Activated CD4-positive, alpha-beta T cell treated with anti-CD3 and anti-CD28 coated beads for 1 hour (primary cell): ENCODE measurements around the gene DPP10.

Experiments used
- DNase-seq: peaks from one replicate; pipeline ENCODE4 v3.0.0-alpha.2; 2020

Gene DPP10

DNA sequence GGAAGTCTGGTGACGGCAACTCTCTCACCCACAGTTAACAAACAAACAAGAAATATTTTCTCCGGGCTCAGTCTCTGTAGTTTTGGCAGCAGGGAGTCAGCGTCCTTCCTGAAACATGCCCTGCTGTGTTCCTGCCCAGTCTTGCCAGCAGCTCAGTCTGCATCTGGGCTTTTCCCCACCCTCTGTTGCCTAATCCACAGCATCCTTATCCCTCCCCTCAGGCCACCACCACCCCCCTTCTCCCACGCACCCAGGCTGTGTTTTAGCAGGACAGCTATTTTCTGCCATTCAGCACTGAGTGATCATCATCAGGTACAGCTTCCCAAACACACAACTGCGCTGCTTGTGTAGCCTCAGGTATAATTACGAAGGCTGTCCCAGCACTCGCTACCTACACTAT, 168.2 kb downstream of the DPP10 start:
- no peak for DNase-seq

DNA sequence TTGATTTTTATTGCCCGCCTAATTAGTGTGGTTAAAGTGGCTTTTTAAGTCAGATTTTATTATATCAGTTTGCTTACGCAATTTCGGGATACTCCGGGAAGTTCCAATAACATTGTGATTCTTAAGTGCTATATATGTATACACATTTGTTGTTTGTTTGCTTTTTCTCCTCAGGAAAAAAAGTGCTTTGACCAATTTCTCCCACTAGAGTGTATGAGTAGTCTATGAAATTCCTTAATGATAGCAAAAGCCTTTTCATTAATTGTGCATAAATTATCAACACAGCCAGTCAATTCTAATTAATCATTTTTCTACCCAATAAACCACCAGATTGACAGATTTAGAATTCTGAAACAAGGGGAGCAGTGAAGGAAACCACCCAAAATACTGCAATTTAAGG, 172.2 kb downstream of the DPP10 start:
- DNase-seq, result no peak

GRCh38 chr2:114628481-114628880, 186.0 kb downstream of the DPP10 start:
- DNase-seq, result no peak

- DNase-seq, result no peak
These were observed 188.7 kb downstream of the DPP10 start for GRCh38 chr2:114631146-114631545.

GRCh38 chr2:114642166-114642770, 199.8 kb downstream of the DPP10 start:
- no peak for DNase-seq

- no peak for DNase-seq
These were observed 200.6 kb downstream of the DPP10 start for GRCh38 chr2:114642988-114643553.

DNA sequence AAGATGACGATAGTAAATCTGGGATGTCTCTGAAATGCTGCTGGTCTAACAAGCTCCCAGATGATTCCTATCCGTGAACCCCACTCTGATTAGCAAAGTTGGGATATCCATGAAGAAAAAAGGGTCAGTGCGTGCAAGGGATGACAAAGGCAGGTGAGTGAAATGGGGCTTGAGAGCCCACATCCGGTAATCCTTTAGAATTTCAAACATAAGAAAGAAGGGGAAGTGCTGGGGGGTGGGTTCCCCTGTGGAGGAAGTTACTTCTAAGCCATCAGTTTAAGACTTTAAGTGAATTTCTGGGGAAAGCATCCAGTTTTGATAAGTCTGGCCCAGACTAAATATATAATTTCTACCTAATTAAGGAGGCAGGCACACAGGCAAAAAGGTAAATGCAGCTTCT, 209.5 kb downstream of the DPP10 start:
- no peak for DNase-seq

GRCh38 chr2:114659880-114660279, 217.4 kb downstream of the DPP10 start:
- no peak for DNase-seq

DNA sequence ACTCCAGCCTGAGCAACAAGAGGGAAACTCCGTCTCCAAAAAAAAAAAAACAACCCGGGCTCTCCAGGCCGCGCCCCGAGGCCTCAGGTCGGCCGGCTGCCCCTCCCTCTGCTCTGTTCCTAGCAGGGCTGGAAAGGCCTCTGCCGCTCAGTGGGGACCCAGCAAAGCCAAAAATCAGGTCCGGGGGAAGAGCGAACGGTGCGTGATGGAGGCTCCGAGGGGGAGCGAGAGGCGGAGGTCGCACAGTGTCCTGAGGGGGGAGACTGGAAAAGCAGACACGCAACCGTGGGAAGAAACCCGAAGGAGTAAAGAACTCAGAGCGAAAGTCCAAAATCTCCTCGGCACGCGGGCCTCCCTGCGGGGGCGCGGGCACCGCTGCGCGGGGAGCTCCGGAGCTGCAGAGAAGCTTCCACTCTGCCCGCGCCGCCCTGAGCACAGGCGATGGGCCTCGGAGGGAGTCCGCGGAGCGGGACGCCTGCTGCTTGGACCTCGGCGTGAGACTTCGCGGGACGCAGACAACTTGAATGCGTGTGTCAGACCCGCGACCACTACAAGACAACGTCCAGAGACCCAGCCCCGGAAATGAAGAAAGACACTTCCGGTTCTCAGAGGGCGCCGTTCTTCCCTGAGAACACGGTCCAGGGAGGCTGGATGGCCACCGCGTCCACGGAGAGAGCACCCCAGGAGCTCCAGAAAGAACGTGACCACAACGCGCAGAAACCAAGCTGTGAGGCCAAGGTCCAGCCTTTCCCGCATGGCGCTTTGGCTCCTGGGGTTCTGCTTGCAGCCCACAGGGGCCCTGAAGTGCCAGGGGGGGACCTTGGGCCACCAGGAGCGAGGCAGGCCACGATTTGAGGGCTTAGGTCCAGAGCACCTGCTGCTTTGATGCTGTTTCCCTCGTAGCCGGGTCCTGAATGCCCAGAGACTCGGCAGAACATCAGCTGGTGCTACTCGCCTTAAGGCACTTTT, 219.8 kb downstream of the DPP10 start:
- no peak for DNase-seq

DNA sequence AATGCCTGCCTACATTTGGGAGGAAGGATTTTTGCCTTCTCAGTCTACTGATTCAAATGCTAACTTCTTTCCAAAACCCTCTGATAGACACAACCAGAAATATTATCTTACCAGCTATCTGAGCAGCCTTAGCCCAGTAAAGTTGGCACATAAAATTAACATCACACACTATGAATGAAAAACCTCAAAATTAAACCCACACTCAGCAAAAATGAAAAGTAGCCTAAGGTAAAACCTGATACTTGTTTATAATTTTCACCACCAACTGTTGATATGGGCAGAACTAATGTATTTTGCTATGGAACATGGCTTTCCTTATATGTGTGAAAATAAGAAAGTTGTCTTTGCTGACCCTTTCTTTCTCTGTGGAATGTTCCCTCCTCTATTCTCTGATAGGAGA, 226.0 kb downstream of the DPP10 start:
- no peak for DNase-seq

DNA sequence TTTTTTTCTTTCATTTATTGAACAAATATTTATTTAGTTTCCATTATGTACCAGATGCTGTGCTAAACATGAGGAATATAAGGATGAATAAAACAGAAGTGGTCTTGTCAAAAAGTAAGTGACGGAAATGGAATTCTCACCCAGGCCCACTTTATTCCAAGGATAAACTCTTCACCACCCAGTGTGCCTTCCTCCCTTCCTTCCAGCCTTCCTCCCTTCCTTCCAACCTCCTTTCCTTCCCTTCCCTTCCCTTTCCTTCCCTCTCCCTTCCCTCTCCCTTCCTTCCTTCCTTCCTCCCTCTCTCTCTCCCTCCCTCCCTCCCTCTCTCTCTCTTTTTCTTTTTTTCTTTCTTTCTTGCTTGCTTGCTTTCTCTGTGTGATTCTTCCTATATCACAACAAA, 240.8 kb downstream of the DPP10 start:
- DNase-seq, result no peak

- no peak for DNase-seq
These were observed 242.0 kb downstream of the DPP10 start for GRCh38 chr2:114684403-114684802.

DNA sequence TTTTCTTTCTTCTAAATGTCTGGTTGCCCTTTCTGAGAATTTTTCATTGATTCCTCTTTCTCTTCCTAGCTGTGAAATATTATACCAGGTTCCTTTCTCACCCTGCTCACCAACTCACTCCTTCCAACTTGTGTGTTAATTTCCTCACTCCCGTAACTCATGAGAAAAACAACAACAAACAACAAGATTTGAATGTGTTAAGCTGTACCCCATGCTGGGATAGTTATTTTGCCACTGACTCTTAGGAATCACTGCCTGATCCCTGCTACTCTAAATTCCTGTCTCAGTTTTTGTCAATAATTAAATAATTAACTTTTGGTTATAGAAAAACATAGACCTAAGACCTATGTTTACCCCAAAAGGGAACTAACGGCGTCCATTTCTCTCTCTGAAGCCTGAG, 242.7 kb downstream of the DPP10 start:
- no peak for DNase-seq

- DNase-seq, result no peak
These were observed 245.8 kb downstream of the DPP10 start for GRCh38 chr2:114688241-114688640.

- no peak for DNase-seq
These were observed 256.1 kb downstream of the DPP10 start for GRCh38 chr2:114698520-114698919.

- DNase-seq, result no peak
These were observed 257.0 kb downstream of the DPP10 start for GRCh38 chr2:114699423-114699944.

- DNase-seq, result no peak
These were observed 258.0 kb downstream of the DPP10 start for GRCh38 chr2:114700440-114700839.

GRCh38 chr2:114709936-114710850, 267.8 kb downstream of the DPP10 start:
- DNase-seq, result no peak

DNA sequence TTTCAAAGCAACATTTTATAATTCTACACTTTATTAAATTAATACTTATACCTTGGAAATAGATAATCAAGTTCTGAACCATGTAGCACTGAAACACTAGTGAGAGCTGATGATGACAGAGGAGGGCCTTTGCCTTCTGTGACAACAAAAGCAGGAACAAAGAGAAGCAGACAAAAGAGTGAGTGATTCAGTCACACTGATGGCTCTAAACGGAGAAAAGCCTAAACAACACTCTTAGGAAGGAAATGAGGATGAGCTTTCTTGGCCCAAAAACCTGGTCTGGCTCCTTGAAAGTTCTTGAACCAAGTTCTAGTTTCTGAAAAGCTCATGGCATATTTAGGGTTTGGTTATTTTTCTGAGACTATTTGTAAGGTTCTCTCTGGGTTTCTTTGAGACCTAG, 271.9 kb downstream of the DPP10 start:
- no peak for DNase-seq

- DNase-seq, result no peak
These were observed 274.6 kb downstream of the DPP10 start for GRCh38 chr2:114717049-114717448.

DNA sequence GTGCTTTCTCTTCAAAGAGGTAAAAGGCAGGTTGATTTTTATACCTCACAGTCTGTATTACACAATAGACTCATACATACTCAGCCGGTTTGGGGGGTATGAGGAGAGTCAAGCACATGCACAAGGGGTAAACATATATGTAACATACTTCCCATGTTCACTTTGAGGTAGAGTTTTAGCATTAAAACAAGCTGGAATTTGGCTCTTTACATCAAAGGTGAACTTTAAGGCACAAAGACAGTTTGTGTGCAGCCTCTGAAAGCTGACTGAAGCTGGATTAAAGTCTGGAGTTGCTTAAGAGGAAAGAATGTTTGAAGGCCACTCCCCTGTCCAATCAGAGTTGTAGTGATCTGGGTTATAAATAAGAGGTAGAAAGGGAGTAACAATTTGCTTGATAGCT, 282.0 kb downstream of the DPP10 start:
- no peak for DNase-seq

- no peak for DNase-seq
These were observed 284.6 kb downstream of the DPP10 start for GRCh38 chr2:114727012-114727411.

- DNase-seq, result no peak
These were observed 285.9 kb downstream of the DPP10 start for GRCh38 chr2:114728372-114728771.
